ENCODE results near the gene CLVS2.

Gene CLVS2

DNA sequence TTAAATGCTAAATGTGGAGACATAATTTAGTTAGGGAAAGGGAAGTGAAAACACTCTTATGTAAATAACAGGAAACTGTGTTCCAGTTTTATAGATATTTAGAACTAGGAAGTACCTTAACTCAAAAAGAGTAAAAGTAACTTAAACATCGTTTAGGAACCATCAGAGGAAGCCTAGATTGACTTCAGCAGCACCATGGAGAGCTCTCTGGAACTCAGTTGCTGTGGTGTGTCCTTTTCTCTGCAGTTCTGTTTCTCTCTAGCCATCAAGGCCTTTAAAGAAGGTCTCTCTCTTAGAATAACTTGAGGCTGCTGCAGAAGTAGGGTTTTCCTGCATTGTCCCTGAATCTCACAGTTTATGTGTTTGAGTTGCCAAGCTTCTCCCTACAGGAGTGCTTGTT, 26.9 kb downstream of the CLVS2 start:
- no peaks in the 10 kb centered on the region for H3K27me3 ChIP-seq (ENCODE audit: control insufficient read depth, insufficient read depth, low read length, poor library complexity, severe bottlenecking)
- H3K4me3 ChIP-seq (ENCODE audit: insufficient read depth, low read depth, low read length), result no peak overlapping the region
- H3K27ac ChIP-seq (ENCODE audit: insufficient read depth, low read depth, low read length, poor library complexity, severe bottlenecking), result no peak overlapping the region
- no peaks in the 10 kb centered on the region for H3K4me1 ChIP-seq (ENCODE audit: control insufficient read depth, insufficient read depth, low read length)
- H3K36me3 ChIP-seq (ENCODE audit: control insufficient read depth, insufficient read depth, low read length), result no peaks in the 10 kb centered on the region
- WGBS, 2 experiments, result 0% methylated on average over 1 of the region's 1 CpG
- H3K9me3 ChIP-seq (ENCODE audit: control insufficient read depth, low read length), result no peaks in the 10 kb centered on the region

DNA sequence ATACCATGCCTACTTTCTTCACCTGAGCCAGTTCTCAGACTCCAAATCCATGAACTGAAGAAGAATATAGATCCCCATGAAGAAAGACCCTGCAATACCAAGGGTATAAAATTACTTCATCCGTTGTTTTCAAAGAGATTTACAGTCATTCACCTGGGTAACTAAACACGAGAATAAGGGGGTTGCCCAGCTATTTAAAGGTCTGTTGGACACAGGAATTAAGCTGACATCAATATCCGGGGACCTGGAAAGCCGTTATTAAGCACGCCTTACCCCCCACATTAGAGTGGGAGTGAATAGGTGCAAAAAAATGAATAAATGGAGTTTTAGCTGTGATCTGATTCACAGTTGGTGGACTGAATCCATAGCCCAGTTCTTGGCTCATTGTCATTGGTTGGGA, 28.9 kb downstream of the CLVS2 start:
- Histone ChIP-seq H3K4me1 (ENCODE audit: control insufficient read depth, insufficient read depth, low read length) (no peaks in the 10 kb centered on the region), H3K27ac (ENCODE audit: insufficient read depth, low read depth, low read length, poor library complexity, severe bottlenecking) (no peak overlapping the region), H3K27me3 (ENCODE audit: control insufficient read depth, insufficient read depth, low read length, poor library complexity, severe bottlenecking) (no peaks in the 10 kb centered on the region), H3K9me3 (ENCODE audit: control insufficient read depth, low read length) (no peaks in the 10 kb centered on the region), H3K36me3 (ENCODE audit: control insufficient read depth, insufficient read depth, low read length) (no peaks in the 10 kb centered on the region), H3K4me3 (ENCODE audit: insufficient read depth, low read depth, low read length) (no peak overlapping the region)
- 88 to 92% methylated on average over 5 of the region's 5 CpGs for WGBS, 2 experiments

DNA sequence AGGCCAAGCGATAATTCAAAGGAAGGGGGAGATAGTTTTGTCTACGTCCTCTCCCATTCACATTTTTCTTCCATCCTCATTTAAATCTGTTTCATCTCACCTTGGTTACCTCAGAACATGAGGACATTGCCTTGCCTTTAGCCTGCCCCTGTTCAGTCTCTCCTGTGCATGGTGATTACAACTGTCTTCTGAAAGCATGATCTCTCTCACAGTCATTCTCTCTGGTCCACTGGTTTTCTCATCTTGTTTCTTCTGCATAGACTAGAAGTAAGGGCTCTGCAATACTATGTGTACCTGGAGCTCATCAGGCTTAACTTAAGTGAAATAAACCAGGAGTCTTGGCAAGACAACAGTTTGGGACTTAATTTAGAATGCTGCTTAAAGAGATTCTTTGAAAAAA, 31.4 kb downstream of the CLVS2 start:
- Histone ChIP-seq H3K4me1 (ENCODE audit: control insufficient read depth, insufficient read depth, low read length) (no peaks in the 10 kb centered on the region), H3K4me3 (ENCODE audit: insufficient read depth, low read depth, low read length) (no peak overlapping the region), H3K27ac (ENCODE audit: insufficient read depth, low read depth, low read length, poor library complexity, severe bottlenecking) (no peak overlapping the region), H3K27me3 (ENCODE audit: control insufficient read depth, insufficient read depth, low read length, poor library complexity, severe bottlenecking) (no peaks in the 10 kb centered on the region), H3K9me3 (ENCODE audit: control insufficient read depth, low read length) (no peaks in the 10 kb centered on the region), H3K36me3 (ENCODE audit: control insufficient read depth, insufficient read depth, low read length) (no peaks in the 10 kb centered on the region)
- WGBS, 2 experiments, result 84 to 93% methylated on average over 2 of the region's 2 CpGs

DNA sequence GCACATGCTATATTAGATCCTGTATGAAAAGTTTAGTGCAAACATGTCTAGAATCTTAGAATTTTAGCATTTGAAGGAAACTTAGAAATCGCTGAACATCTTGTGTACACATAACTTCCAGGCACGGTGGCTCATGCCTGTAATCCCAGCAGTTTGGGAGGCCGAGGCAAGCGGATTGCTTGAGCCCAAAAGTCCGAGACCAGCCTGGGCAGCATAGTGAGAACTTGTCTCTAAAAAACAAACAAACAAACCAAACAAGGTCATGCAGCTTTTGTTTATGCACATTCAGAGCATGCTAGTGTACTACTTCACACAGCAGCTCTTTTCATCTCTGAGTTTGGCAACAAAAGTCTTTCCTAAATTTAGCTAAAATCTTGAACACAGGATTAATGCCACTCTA, 32.2 kb downstream of the CLVS2 start:
- 90 to 91% methylated on average over 5 of the region's 5 CpGs for WGBS, 2 experiments
- H3K27ac ChIP-seq (ENCODE audit: insufficient read depth, low read depth, low read length, poor library complexity, severe bottlenecking), result no peak overlapping the region
- H3K36me3 ChIP-seq (ENCODE audit: control insufficient read depth, insufficient read depth, low read length), result no peaks in the 10 kb centered on the region
- H3K4me1 ChIP-seq (ENCODE audit: control insufficient read depth, insufficient read depth, low read length), result no peaks in the 10 kb centered on the region
- no peak overlapping the region for H3K4me3 ChIP-seq (ENCODE audit: insufficient read depth, low read depth, low read length)
- no peaks in the 10 kb centered on the region for H3K9me3 ChIP-seq (ENCODE audit: control insufficient read depth, low read length)
- no peaks in the 10 kb centered on the region for H3K27me3 ChIP-seq (ENCODE audit: control insufficient read depth, insufficient read depth, low read length, poor library complexity, severe bottlenecking)

DNA sequence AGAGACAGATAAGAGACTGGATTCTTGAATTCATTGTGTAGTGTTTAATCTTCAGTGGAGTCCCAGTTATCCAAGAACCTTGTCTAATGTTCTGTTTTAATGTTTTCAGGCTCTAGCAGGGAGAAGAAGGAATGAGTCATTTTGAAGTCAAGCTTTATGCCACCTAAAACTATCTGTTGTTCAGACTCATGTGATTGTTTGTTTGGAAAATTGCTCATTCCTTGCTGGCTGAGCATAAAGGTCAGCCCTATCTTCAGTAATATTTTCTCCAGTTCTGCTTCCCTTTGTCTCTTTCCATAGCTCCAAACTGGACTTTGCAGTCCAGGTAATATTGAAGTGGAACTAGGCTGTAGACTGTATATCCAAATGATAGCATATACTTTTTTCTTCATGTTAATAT, 34.2 kb downstream of the CLVS2 start:
- Histone ChIP-seq H3K9me3 (ENCODE audit: control insufficient read depth, low read length) (no peaks in the 10 kb centered on the region), H3K36me3 (ENCODE audit: control insufficient read depth, insufficient read depth, low read length) (no peaks in the 10 kb centered on the region), H3K4me3 (ENCODE audit: insufficient read depth, low read depth, low read length) (no peak overlapping the region), H3K27me3 (ENCODE audit: control insufficient read depth, insufficient read depth, low read length, poor library complexity, severe bottlenecking) (no peaks in the 10 kb centered on the region), H3K4me1 (ENCODE audit: control insufficient read depth, insufficient read depth, low read length) (no peaks in the 10 kb centered on the region), H3K27ac (ENCODE audit: insufficient read depth, low read depth, low read length, poor library complexity, severe bottlenecking) (no peak overlapping the region)

DNA sequence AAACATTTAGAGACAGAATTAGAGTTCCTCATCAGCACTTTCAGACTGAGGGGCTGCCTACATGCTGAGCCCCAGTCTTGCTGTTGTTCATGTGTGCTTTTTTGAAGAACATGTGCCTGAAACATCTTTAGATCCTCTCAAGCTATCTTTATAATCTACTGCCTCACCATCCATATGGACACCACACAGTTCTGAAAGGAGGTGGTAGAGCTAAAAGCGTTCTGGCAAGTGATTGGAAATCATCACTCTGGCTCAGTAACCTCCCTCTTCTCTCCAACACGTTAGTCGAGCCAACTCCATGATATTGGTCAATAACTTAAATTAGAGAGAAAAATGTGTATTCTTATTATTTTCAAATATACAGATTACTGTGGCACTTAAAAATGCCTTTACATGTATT, 40.6 kb downstream of the CLVS2 start:
- Histone ChIP-seq H3K9me3 (ENCODE audit: control insufficient read depth, low read length) (no peaks in the 10 kb centered on the region), H3K36me3 (ENCODE audit: control insufficient read depth, insufficient read depth, low read length) (no peaks in the 10 kb centered on the region), H3K4me1 (ENCODE audit: control insufficient read depth, insufficient read depth, low read length) (no peaks in the 10 kb centered on the region), H3K27me3 (ENCODE audit: control insufficient read depth, insufficient read depth, low read length, poor library complexity, severe bottlenecking) (no peaks in the 10 kb centered on the region), H3K27ac (ENCODE audit: insufficient read depth, low read depth, low read length, poor library complexity, severe bottlenecking) (no peak overlapping the region), H3K4me3 (ENCODE audit: insufficient read depth, low read depth, low read length) (no peak overlapping the region)
- WGBS, 2 experiments, result 83 to 97% methylated on average over 1 to 2 of the region's 3 CpGs

DNA sequence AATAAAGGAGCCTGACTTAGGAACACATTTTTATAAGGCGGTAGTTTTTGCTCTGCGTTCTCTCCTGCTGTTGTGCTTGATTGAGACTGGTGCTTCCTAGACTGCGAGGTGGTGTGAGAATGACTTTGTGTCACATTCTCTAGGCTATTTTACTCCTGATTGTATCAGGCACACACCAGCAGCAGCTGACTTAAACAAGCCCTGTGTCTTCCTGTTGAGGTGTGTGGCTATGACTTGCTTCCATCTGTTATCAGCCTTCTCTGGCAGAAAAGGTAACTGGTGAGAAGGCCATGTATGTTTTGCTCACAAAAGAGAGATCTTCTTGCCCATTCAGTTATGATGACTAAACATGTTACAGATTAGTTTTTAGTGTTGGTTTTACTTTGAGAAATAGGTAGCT, 43.4 kb downstream of the CLVS2 start:
- Histone ChIP-seq H3K36me3 (ENCODE audit: control insufficient read depth, insufficient read depth, low read length) (no peaks in the 10 kb centered on the region), H3K4me3 (ENCODE audit: insufficient read depth, low read depth, low read length) (no peak overlapping the region), H3K27ac (ENCODE audit: insufficient read depth, low read depth, low read length, poor library complexity, severe bottlenecking) (no peak overlapping the region), H3K9me3 (ENCODE audit: control insufficient read depth, low read length) (no peaks in the 10 kb centered on the region), H3K27me3 (ENCODE audit: control insufficient read depth, insufficient read depth, low read length, poor library complexity, severe bottlenecking) (no peaks in the 10 kb centered on the region), H3K4me1 (ENCODE audit: control insufficient read depth, insufficient read depth, low read length) (no peaks in the 10 kb centered on the region)
- WGBS, 2 experiments, result 84 to 96% methylated on average over 3 of the region's 3 CpGs

DNA sequence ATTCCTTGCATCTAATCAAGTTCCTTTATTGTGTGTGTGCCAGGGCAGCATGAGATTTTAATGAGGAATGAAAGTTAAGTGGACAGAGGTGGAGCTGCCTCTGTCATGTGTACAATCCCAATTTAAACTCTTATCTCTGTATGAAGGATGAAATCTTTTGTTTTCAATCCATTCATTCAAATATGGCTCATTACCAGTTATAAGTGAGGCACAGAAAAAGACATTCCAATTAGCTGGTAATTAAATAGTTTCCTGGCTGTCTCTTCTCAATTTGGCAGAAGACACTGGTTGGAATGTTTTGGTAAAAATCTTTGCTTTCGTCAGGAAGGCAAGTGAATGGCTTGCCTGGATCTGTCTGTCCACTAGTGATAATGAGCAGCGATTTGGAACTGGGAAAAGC, 46.4 kb downstream of the CLVS2 start:
- 83 to 89% methylated on average over 2 of the region's 2 CpGs for WGBS, 2 experiments
- Histone ChIP-seq H3K36me3 (ENCODE audit: control insufficient read depth, insufficient read depth, low read length) (no peaks in the 10 kb centered on the region), H3K4me3 (ENCODE audit: insufficient read depth, low read depth, low read length) (no peak overlapping the region), H3K27ac (ENCODE audit: insufficient read depth, low read depth, low read length, poor library complexity, severe bottlenecking) (no peak overlapping the region), H3K27me3 (ENCODE audit: control insufficient read depth, insufficient read depth, low read length, poor library complexity, severe bottlenecking) (no peaks in the 10 kb centered on the region), H3K4me1 (ENCODE audit: control insufficient read depth, insufficient read depth, low read length) (no peaks in the 10 kb centered on the region), H3K9me3 (ENCODE audit: control insufficient read depth, low read length) (no peaks in the 10 kb centered on the region)

DNA sequence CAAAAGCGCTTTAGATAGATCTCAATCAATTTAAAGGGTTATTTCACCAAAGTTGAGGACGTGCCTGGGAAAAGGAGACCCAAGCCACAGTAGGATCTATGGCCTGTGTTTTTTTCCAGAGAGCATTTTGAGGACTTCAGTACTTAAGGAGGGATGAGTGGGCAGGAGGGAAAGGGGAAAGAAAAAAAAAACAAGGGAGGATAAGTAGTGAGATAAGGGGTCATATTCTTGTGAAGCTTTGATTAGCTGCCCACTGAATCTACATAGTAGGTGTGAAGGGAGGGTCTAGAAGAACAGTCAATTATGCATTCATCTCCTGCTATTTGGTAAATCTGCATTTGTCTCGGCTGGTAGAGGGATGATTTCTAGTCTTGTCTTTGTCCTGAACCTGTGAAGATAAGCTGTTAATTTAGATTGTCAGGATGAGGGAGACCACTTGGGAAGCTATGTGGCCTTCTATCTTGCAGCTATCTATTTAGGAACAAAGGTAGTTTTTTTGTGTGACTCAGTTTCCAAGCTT, 48.4 kb downstream of the CLVS2 start:
- H3K27ac ChIP-seq (ENCODE audit: insufficient read depth, low read depth, low read length, poor library complexity, severe bottlenecking), result no peak overlapping the region
- whole genome bisulfite sequencing, 2 experiments, result 92% methylated on average over 3 of the region's 3 CpGs
- H3K4me1 ChIP-seq (ENCODE audit: control insufficient read depth, insufficient read depth, low read length), result no peaks in the 10 kb centered on the region
- H3K27me3 ChIP-seq (ENCODE audit: control insufficient read depth, insufficient read depth, low read length, poor library complexity, severe bottlenecking), result no peaks in the 10 kb centered on the region
- H3K36me3 ChIP-seq (ENCODE audit: control insufficient read depth, insufficient read depth, low read length), result no peaks in the 10 kb centered on the region
- no peaks in the 10 kb centered on the region for H3K9me3 ChIP-seq (ENCODE audit: control insufficient read depth, low read length)
- no peak overlapping the region for H3K4me3 ChIP-seq (ENCODE audit: insufficient read depth, low read depth, low read length)

DNA sequence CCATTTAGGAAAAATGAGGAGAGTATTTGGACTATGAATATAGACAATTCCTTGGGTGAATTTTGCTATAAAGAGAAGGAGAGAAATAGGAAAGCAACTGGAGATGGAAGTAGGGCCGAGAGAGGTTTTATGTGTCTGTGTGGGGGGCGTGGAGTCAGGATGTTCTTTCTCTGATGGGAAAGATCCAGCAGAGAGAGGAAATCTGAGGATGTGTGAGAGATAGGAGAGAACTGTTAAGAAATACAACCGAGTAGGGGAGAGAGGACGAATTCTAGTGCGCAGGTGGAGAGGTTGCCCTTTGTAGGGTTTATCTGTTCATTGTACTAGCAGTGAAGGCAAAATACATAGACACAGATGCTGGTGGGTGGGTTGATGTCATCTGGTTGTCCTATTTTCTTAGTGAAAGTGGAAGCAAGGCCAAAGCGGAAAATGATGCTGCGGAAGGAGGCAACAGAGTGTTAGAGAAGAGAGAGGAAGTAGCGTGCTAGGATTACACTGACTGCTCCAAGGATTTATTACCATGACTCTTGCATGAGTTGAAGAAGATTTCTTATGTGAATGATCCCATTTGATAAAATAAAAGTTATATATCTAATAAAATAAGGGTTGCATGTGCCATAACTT, 57.7 kb downstream of the CLVS2 start:
- Histone ChIP-seq H3K27ac (ENCODE audit: insufficient read depth, low read depth, low read length, poor library complexity, severe bottlenecking) (no peak overlapping the region), H3K4me3 (ENCODE audit: insufficient read depth, low read depth, low read length) (no peak overlapping the region), H3K36me3 (ENCODE audit: control insufficient read depth, insufficient read depth, low read length) (no peaks in the 10 kb centered on the region), H3K4me1 (ENCODE audit: control insufficient read depth, insufficient read depth, low read length) (no peaks in the 10 kb centered on the region), H3K27me3 (ENCODE audit: control insufficient read depth, insufficient read depth, low read length, poor library complexity, severe bottlenecking) (no peaks in the 10 kb centered on the region), H3K9me3 (ENCODE audit: control insufficient read depth, low read length) (no peaks in the 10 kb centered on the region)
- WGBS, 2 experiments, result 87 to 95% methylated on average over 8 of the region's 8 CpGs

DNA sequence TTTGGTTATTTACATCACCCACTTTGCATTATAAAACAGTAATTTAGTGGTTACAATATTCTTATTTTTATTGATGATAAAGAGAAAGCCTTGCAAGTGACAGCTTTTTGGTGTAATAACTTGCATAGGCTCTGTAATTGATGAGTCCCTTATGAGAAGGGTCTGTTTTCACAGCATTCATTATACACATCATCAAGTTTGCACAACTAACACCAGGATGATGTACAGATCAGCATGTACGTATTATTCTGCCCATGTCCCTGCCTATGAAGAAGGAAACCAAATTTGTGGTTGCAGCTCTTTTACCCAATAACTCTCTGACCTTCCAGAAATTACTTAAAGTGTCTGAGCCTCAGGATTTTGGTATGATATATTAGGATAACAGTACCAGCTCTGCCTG, 59.2 kb downstream of the CLVS2 start:
- Histone ChIP-seq H3K27ac (ENCODE audit: insufficient read depth, low read depth, low read length, poor library complexity, severe bottlenecking) (no peak overlapping the region), H3K36me3 (ENCODE audit: control insufficient read depth, insufficient read depth, low read length) (no peaks in the 10 kb centered on the region), H3K4me3 (ENCODE audit: insufficient read depth, low read depth, low read length) (no peak overlapping the region), H3K27me3 (ENCODE audit: control insufficient read depth, insufficient read depth, low read length, poor library complexity, severe bottlenecking) (no peaks in the 10 kb centered on the region), H3K9me3 (ENCODE audit: control insufficient read depth, low read length) (no peaks in the 10 kb centered on the region), H3K4me1 (ENCODE audit: control insufficient read depth, insufficient read depth, low read length) (no peaks in the 10 kb centered on the region)
- 92 to 100% methylated on average over 1 of the region's 1 CpG for WGBS, 2 experiments

All from ectodermal cell (in vitro differentiated cells).